ENCODE measurements around the gene KICS2. TPM values are rescaled to one million over a fixed set of nuclear protein-coding genes. Genes with fewer than 3 reads are reported as not detected.

KICS2 gene
- total and polyA plus RNA-seq, 2 donors (not counting 3 experiments of a cell fraction or from before 2014, with no cell fraction given): 1.6 to 3.2 TPM

- Histone ChIP-seq H3K36me3 (ENCODE audit: control insufficient read depth in 2 of 2, extremely low read depth in 1 of 2, insufficient read depth in 2 of 2, low read length in 2 of 2) (no peaks in the 10 kb centered on the region), H4K20me1 (replicated peaks; ENCODE audit: control insufficient read depth, extremely low read depth, insufficient read depth, low read length) (no peaks in the 10 kb centered on the region), H3K9me1 (replicated peaks; ENCODE audit: control insufficient read depth, extremely low read depth, insufficient read depth, low read length) (no peaks in the 10 kb centered on the region), H3K79me2 (ENCODE audit: control insufficient read depth, insufficient read depth, low read length) (no peaks in the 10 kb centered on the region), H3K4me3 (replicated peaks in 1 of 3; ENCODE audit: insufficient read depth in 1 of 3, low read depth in 1 of 3, low read length in 3 of 3) (no peak overlapping the region), H3K9me3 (replicated peaks; ENCODE audit: control insufficient read depth, insufficient read depth, low read length) (no peaks in the 10 kb centered on the region), H3K27ac (ENCODE audit: insufficient read depth, low read depth, low read length) (no peak overlapping the region), H2AFZ (ENCODE audit: low read depth, low read length) (no peak overlapping the region), H3K4me2 (ENCODE audit: insufficient read depth, low read length) (no peak overlapping the region), H3K9ac (replicated peaks; ENCODE audit: extremely low read depth, insufficient read depth, low read length) (no peak overlapping the region), H3K27me3 (ENCODE audit: control insufficient read depth in 2 of 2, insufficient read depth in 2 of 2, low read length in 2 of 2) (no peaks in the 10 kb centered on the region), H3K4me1 (ENCODE audit: control insufficient read depth, extremely low read depth, insufficient read depth, low read length) (no peaks in the 10 kb centered on the region)
- BruUV-seq (replicated peaks): no TSS peak
- DNase-seq (ENCODE audit: low read depth, low spot score): no peak
- dilution Hi-C loops (cut with MboI; ENCODE audit: extremely low pct_ligation_motif_present, low sequenced_read_pairs) (no loop called here), intact Hi-C loops (cut with micrococcal nuclease) (no loop called here)
- ChIA-PET POLR2A (interaction anchor here (0.5 kb wide), 1 partner anchor 526 kb away, joined by 3 read pairs; no protein-coding TSS in a partner anchor), CTCF (interaction anchor here (1.0 to 4.7 kb wide), 7 partner anchors 19 to 412 kb away, joined by 3 to 57 read pairs (median 5); partner anchors contain the start of gene SRGAP1)
- no peak for FAIRE-seq
- TF ChIP-seq EZH2 (IDR thresholded peaks at IDR 0.05; ENCODE audit: borderline replicate concordance, low read depth, low read length, severe bottlenecking) (no peak), GATA2 (IDR thresholded peaks at IDR 0.05; ENCODE audit: insufficient read depth, insufficient read length, low read depth, low read length) (no peak), MAX (IDR thresholded peaks at IDR 0.05; ENCODE audit: insufficient read depth, insufficient read length) (no peak), FOS (IDR thresholded peaks at IDR 0.05; ENCODE audit: borderline replicate concordance, insufficient read depth, low read length) (no peak), POLR2A (IDR thresholded peaks at IDR 0.05; ENCODE audit: low read depth, low read length) (no peak), JUN (IDR thresholded peaks at IDR 0.05; ENCODE audit: borderline replicate concordance, insufficient read depth, insufficient read length, low read depth) (no peak), POLR2AphosphoS5 (IDR thresholded peaks at IDR 0.05; ENCODE audit: insufficient read depth, low read depth, low read length) (no peak), MYC (IDR thresholded peaks at IDR 0.05; ENCODE audit: low read depth, low read length) (no peak)
- TF ChIP-seq, protein P1, sequence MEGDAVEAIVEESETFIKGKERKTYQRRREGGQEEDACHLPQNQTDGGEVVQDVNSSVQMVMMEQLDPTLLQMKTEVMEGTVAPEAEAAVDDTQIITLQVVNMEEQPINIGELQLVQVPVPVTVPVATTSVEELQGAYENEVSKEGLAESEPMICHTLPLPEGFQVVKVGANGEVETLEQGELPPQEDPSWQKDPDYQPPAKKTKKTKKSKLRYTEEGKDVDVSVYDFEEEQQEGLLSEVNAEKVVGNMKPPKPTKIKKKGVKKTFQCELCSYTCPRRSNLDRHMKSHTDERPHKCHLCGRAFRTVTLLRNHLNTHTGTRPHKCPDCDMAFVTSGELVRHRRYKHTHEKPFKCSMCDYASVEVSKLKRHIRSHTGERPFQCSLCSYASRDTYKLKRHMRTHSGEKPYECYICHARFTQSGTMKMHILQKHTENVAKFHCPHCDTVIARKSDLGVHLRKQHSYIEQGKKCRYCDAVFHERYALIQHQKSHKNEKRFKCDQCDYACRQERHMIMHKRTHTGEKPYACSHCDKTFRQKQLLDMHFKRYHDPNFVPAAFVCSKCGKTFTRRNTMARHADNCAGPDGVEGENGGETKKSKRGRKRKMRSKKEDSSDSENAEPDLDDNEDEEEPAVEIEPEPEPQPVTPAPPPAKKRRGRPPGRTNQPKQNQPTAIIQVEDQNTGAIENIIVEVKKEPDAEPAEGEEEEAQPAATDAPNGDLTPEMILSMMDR (IDR thresholded peaks at IDR 0.05; ENCODE audit: extremely low read depth in 1 of 2, insufficient read depth in 1 of 2, low read depth in 1 of 2, low read length in 2 of 2): no peak
These were observed 15.3 kb upstream of the KICS2 start for GRCh38 chr12:64237382-64237781.

All from endothelial cell of umbilical vein (primary cell).